H1 (cell line): ENCODE measurements around the gene GPS1.

ENCODE experiments used
- CHD1 ChIP-seq: IDR thresholded peaks from 2 replicates; pipeline ENCODE4 v1.6.1; 2012; ENCODE audit warnings: low read depth, low read length, improper control_type of control experiment
- EP300 ChIP-seq, 2 experiments: IDR thresholded peaks; 1 replicate in 1 of 2; 2 replicates in 1 of 2; pipeline ENCODE4 v1.6.1; 2011 to 2012; ENCODE audit warnings: low read depth in 2 of 2, low read length in 2 of 2, mild to moderate bottlenecking in 2 of 2, borderline replicate concordance in 1 of 2, inconsistent platforms in 1 of 2, moderate library complexity in 1 of 2
- JUND ChIP-seq: IDR thresholded peaks from 2 replicates; pipeline ENCODE4 v1.6.1; 2011; ENCODE audit warnings: mild to moderate bottlenecking, improper control_type of control experiment, low read length
- MAX ChIP-seq: IDR thresholded peaks from 2 replicates; pipeline ENCODE4 v1.6.1; 2012; ENCODE audit warnings: inconsistent platforms

DNA sequence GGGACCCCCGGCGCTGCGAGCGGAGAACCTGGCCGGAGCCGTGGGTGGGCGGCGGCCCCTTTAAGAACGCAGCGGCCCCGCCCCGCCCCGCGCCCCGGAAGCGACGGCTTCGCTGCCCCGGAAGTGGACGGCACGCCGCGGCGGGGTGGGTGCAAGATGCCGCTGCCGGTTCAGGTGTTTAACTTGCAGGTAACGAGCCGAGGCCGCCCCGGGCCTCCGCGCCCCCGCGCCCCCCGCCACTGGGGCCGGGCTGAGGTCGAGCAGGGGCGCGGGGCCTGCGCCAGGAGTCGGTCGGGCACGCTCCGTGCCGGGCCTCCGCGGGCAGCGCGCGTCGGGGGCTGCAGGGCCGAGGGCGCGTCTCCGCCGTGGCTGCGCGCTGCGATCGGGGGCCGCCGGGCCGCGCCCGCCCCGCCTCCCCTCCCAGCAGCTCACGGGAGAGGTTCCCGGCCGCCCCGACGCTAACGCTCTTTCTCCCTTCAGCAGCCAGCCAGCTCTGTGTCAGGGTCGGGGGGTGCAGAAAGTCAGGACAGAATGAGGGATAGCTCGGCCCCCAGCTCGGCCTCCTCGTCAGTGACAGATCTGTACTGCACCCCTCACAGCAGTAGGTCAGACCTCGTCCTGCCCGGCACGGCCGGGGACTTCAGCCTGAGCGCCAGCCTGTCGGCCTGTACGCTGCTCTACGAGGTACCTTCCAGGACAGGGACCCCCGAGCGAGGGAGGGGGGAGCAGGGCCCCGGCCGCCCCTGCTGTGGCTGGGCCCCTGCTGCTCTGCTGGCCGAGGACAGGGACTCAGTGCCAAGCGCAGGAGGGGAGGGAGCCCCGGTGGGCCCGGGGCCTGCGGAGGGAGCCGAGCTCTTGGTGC is at the start of gene GPS1, which contains the start of gene RFNG:
- TF ChIP-seq CHD1 (no peak), MAX (peak; percentile 7; the same call in 1 of the 2 replicates), EP300 (IDR thresholded peaks at IDR 0.05; ENCODE audit: borderline replicate concordance in 1 of 2, low read depth in 2 of 2, low read length in 2 of 2) (no peak), JUND (no peak)
